Activated T-cell treated with anti-CD3 and anti-CD28 coated beads for 24 hours (primary cell): ENCODE measurements around the gene ZNF860.
"Not testable (repeated sequence)": the region's sequence is repeated elsewhere in the genome, so short reads cannot be mapped to it uniquely, and the experiment has no call there.

Experiments used
- DNase-seq: peaks from one replicate; pipeline ENCODE4 v3.0.0-alpha.2; 2020; ENCODE audit warnings: low read depth

The ZNF860 gene

DNA sequence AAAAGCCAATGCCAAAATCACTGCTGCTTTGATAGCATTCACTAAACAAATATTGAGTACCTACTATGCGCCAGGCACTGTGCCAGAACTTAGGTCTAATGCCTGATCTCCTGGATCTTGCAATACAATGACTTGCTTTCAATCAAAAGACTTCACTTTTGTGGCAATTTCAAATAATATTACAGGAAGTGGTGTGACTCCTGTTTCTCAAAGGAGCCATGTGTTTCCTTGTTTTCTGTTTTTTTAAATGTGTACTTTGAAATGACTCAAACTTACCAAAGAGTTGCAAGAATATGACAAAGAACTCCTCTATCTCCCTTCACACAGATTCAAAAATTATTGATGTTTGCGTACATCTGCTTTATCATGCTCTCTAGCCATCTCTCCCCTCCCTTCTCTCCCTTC is 18.7 kb upstream of the ZNF860 start:
- no peak for DNase-seq

DNA sequence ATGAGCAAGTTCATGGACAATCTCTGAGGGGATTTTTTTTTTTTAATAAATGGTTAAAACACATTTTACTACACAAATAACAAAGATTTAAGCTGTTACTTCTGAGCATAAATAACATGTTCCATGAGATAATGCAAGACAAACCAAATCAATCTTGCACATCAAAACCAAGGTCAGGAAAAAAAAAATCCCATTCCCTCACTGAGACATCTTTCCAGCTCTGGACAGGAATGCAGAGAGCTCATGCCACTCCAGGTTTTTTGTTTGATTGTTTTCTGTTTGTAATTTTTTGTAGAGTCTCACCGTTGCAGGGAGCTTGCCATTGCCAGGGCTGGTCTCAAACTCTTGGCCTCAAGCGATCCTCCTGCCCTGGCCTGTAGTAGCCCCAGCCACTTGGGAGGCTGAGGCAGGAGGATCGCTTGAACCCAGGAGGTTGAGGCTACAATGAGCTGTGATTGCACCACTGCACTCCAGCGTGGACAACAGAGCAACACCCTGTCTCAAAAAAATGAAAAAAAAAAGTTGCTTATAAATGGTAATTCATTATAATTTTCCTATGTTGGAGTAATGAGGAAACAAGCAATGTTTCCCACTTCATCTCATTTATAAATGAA is 14.5 kb upstream of the ZNF860 start:
- DNase-seq, result no peak

DNA sequence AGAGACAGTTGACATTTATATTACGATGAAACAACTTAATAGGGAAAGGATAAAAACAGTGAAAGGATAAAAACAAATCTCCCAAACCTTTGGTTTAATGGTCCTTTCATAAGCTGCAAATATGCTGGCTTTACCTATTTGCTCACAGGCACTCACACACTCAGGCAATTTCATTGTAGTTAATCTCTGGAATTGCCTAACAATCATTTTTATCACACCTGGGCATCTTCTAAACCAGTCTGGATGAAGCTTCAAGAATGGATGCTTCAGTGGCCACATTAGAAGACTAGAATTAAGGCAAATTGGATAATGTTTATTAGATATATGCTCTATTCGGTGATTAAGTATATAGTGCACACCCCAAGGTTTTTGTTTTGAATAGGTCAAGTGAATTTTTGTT is 14.0 kb upstream of the ZNF860 start:
- no peak for DNase-seq

DNA sequence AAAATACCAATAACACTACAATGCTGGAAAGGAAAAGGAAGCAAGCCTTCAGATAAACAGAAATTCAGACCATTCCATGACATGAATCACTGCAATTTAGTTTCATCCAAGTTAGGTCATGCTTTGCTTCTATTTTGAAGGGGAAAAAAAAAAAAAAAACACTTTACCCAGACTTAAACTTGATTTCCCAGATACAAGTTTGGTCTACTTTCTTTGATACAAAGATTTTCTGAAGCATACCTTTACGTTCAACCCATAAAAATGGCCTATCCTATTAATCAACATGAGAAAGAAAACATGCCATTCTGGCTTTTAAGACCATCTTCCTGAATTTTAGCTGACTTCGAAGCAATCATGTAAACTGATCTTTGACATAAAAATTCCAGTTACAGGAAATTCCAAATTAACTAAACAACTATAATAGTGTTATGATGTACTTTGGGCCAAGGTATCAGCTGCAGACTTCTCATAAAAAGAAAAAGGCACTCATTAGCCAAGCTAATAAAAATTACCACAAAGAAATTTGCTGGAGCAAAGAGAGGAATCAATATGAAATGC is 13.1 kb upstream of the ZNF860 start:
- no peak for DNase-seq

DNA sequence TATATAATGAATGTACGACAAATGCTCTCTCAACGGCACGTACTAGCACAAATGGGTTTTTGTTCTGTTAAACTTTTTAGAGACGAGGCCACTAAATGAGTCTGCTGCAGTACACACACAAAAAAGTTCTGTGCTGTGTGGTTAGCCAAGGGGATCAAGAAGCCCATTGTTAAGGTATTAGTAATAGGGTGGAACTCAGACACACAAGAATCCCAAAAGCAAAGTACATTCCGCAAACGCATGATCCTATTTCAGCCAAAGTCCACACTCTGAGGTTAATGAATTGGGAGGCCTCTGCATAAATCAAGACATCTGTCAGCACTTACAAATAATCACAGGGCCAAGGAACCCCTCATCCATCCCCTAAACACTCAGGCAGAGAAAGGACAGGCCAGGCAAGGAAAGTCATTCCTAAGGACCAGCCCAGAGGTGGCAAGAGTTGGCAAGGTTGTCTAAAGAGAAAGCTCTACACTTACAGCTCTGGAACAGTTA is 12.6 kb upstream of the ZNF860 start:
- DNase-seq, result no peak

DNA sequence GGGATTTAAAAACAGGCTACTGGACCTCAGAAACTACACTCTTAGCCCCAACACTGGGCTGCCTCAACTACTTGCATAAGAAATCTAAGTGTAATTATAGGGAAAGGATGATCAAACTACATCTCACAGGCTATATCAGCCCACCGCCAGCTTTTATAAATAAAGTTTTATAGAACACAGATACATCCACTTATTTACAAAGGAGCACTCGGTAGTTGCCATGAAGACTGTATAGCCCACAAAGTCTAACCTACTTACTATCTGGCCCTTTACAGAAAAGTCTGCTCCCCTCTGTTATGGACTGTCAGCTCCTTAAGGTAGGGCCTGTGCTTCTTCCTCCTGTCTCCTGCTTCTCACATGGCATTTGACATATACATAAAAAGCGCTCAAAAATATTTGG is 9.9 kb upstream of the ZNF860 start:
- no peak for DNase-seq

DNA sequence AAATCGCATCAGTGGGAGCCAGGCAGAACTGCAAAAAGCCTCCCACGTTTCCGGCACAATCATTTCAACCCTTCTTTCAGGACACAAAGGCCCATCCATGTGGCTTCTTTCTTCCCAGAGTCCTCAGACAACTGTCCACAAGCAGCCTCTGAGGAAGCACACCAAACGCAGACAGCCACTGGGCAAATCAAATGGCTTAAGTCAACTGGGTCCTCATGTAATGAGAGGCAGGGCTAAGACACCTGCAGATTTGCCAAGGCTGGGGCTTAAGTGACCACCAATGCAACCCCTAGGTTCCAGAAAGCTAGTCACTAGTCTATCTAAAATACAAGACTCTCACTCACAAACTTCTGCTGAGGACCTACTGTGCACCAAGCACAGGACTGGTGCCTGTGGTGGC is 8.5 kb upstream of the ZNF860 start:
- DNase-seq, result no peak

DNA sequence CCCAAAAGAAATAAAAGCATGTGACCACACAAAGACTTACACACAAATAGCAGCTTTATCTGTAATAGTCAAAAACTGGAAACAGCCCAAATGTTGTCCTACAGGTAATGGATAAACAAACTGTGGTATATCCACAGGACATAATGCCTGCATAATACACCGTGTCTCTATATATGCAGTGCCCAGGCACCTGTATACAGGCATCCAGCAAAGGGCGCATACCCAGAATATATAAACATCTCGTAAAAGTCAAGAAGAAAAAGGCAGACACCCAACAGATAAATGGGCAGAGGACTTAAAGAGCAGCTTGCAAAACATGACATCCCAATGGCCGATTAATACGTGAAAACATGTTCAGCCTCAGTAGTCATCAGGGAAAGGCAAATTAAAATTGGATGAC is 7.7 kb upstream of the ZNF860 start:
- DNase-seq, result no peak

DNA sequence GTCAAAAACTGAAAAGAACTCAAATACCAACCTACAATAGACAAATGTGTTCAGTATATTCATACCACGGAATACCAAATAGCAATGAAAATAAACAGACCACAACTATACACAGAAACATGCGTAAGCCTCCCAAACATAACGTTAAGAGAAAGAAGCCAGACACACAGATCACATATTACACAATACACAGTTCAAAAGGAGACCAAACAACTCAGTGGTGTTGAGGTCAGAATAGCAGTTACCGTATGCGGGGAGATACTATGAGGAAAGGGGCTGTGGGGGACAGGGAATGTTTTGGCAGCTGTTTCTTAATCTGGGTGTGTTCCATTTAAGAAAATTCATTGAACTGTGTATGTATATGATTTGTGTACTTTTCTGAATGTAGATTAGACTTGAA is 7.1 kb upstream of the ZNF860 start:
- DNase-seq, result no peak

DNA sequence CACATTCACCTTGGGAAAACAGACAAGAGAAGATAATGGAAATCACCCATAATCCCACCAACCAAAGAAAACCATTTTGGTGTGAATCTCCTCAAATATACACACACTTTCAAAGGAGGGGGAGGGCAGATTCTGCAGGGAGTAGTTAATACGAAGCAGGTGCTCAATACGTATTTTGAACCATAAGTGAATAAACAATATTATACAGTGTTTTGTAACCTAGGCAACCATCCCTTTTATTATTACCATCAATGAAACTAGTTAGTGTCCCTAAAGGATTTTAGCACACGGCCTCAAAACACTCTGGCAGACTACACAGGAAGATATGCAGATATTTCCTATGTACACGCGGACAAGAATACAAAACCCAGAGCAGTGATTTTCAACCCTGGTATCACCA is 6.6 kb upstream of the ZNF860 start:
- no peak for DNase-seq

DNA sequence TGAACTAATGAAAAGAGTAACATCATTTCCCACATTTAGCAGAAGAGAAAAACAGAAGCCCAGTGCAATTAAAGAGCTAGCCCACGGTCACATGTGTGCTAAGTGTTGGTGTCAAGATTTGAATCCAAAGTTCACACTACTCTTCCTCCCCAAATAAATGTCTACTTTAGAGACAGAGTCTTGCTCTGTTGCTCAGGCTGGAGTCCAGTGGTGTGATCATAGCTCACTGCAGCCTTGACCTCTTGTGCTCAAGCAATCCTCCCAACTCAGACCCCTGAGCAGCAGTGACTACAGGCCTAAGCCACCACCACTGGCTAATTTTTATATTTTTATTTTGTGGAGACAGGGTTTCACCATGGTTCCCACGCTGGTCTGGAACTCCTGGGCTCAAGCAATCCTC is 5.2 kb upstream of the ZNF860 start:
- no peak for DNase-seq

DNA sequence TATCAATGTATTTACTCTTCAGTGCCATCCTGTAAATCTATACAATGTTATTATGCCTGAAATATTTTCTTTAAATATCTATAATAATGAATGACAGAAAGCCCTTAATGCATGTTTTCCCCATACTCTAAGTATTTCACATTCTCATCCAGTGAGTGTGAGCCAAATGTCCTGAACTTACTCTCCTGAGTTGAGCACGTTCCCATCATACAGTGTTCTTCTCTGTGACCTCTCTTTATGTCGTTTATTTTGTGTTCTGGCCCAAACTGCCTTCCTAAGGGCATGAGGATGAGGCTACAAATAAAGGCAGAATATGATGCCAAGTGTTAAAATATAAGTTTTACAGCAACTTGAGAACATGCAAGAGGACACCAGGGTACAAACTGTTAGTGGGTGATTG is 3.8 kb upstream of the ZNF860 start:
- DNase-seq, result no peak

DNA sequence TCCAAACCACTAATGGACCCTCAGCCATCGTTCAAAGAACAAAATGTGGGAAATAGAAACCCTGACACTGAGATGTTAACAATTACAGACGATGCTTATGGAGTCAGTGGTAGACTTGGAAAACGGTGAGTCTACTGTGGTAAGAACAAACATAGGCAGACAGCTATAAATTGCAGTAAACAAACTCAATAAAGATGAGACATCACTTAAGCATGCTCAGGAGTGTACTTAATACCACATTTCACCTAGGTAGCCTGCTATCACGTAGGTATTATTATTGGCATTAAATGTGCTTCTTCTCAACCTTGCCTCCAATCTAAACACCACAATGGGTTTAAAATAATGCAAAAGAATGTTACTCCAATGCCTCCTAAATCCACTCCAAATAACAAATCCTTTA is 3.0 kb upstream of the ZNF860 start:
- no peak for DNase-seq

DNA sequence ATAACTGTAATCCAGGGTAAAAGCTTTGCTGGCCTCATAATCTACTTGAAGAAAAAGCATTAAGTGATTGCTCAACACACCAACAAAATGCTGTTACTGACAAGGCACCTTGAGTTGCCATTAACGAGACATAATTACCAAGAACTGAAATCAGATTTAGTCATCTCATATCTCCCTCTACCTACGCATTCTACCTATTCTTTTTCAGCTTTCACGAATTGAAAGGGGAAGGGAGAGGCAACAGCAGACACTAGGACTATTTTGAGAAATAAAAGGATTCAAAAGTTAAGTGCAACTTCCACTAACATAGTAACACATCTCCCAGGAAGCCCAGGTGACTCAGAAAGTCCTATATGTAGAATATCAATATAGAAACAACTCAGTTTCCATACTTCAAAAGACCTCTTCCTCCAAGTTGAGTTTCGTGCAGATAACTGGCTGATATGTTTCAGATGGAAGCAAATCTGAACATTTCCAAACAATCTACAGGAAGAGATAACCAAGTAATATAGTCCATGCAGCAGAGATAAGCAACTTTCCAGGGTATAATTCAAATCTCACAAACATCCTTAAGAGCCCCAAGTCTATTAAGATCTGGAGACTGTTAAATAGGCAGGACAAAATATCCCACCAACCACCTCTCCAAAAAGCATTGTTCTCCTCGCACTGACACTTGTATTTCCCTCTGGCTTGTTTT is 2.4 kb upstream of the ZNF860 start:
- DNase-seq, result no peak

DNA sequence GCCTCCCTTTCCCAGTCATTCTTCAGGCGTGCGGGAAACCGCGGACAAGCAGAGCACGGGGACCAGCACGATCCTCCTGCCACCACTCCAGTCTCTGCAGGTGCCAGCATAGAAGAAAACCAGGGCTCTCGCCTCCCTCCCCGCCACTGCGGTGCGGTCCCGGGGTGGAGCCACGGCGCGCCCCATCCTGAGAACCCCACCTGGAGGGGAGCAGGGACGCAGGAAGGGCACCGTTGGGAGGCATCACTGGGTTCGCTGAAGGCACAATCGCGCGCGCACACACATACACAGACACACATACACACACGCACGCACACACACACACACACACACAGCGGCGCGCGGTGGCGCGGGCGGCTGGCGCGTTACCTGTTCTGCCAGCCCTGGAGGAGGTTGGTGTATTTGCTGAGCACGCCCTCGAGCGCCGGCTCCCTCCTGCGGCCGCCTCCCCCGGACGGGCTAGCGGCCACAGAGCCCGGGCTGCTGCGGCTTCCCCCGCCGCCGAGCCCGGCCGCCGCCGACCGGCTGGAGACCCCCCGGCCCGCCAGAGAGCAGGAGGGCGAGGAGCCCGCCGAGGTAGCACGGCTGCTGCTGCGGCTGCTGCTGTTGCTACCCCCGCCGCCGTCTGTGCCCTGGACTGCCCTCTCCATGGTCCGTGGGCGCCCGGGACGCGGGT is 882 bp upstream of the ZNF860 start:
- peak; percentile 22 for DNase-seq

DNA sequence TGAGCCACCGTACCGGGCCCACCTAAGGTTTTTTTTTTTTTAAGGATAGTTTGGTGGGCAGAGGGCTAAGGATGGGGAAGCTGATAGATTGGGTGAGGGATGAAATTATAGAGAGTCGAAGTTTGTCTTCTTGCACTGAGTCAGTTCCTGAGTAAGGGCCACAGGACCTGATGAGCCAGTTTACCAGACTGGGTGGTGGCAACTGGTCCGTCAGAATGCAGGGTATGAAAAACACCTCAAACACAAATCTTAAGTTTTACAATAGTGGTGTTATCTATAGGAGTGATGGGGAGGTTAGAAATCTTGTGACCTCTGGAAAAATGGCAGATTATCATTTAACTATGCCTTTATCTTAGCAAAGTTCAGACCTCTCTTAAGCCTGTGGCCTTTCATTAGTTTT is 2.8 kb downstream of the ZNF860 start:
- no peak for DNase-seq

DNA sequence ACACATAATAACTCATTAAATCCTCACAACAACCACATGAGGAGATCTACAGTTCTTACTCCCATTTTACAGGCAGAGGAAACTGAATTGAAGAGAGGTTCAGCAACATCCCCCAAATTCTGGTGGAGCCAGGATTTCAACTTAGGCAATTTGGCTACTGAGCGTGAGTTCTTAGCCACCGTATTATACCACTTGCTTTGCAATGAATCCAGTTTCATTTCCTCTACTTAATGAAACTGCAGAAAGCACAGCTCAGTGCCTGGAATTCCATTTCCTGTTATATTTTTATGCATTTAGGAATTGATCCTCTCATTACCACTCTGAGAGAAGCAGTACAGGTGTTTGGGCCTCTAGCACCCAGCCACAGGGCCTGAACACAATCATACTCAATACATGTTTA is 4.3 kb downstream of the ZNF860 start:
- DNase-seq, result no peak

DNA sequence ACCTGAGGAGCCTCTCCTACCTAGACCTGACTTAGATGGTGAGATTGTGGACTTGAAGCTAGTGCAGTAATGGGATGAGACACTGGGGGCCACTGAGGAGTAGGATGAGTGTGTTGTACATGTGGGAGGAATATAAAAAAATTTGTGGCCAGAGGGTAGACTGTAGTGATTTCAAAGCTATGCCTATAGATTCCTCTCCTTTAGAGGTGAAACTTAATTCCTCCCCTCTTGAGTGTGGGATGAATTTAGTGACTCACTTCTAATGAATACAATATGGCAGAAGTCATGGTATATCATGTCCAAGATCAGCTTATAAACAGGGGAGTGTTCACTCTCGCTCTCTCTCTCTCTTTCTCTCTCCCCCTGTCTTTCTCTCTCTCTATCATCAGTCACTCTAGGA is 6.7 kb downstream of the ZNF860 start:
- DNase-seq, result no peak

DNA sequence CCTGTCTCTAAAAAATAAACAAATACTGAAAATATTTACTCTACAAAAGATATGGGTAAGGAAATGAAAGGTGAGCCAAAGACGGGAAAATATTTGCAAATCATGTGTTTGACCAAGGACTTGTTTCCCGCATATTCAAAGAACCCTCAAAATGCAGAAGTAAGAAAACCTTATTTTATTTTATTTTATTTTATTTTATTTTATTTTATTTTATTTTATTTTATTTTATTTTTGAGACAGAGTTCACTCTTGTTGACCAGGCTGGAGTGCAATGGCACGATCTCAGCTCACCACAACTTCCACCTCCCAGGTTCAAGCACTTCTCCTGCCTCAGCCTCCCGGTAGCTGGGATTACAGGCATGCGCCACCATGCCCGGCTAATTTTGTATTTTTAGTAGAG is 11.4 kb downstream of the ZNF860 start:
- DNase-seq, result not testable (repeated sequence)

DNA sequence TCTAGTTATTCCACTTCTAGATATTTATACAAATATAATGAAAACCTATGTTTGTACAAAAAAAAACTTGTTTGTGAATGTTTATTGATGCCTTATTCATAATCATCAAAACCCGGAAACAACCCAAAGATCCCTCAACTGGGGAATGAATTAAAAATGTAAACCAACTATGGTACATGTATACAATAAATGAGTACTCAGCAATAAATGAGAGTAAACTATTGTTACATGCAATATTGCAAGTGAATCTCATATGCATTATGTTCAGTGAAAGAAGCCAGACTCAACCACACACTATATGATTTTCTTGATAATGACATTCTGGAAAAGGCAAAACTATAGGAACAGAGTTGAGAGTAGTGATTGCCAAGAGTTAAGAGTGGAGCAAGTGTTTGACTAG is 12.3 kb downstream of the ZNF860 start:
- no peak for DNase-seq

DNA sequence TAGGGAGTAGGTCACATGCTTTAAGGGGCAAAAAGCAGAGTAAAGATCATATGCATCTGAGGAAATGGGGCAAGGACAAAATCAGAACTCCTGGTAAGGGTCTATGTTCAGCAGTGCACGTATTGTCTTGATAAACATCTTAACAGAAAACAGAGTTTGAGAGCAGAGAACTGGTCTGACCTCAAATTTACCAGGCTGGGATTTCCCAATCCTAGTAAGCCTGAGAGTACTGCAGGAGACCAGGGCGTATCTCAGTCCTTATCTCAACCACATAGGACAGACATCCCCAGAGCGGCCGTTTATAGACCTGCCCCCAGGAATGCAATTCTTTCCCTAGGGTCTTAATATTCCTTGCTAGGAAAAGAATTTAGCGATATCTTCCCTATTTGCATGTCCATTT is 13.5 kb downstream of the ZNF860 start:
- not testable (repeated sequence) for DNase-seq

DNA sequence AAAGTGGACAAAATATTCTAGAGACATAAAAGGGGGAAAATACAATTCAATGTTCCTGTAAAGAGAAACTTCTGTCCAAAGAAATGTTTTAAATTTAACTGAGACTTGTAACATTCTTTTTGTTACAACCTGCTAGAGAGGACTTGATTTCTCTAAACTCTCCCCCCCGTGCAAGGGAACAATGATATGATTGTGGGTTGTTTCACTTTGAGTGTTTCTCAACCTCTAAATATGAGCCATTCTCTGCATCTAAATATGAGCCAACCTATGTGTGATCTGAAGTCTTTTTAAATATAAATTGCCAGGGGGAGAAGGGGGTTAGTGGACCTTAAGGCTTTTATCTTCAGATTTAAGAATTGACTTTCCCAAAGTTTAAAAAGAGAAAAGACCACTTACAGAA is 14.6 kb downstream of the ZNF860 start:
- DNase-seq, result no peak

DNA sequence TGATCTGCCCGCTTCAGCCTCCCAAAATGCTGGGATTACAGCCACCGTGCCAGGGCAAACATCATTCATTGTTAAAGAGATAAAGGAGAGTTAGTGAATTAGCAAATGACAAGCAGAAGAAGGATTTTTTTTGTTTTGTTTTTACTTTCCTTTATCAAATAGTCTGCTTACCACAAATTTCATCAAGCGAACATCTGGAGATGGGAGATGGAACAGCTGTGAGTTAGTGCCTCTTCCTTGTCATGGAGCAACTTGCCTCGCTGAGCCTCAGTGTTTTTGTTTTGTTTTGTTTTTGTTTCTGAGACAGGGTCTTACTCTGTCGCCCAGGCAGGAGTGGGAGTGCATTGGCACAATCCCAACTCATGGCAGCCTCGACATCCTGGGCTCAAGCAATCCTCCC is 15.9 kb downstream of the ZNF860 start:
- DNase-seq, result no peak
